OCI-LY1 (cell line): Measurements from ENCODE around the gene TOR1A.

Source experiments
- EZH2 ChIP-seq: fragments of 200-600 bp; sonication (generic), shearing (Covaris generic); IDR thresholded peaks from 2 replicates; pipeline ENCODE4 v1.8.0; 2017; ENCODE audit warnings: borderline replicate concordance, mixed run types, mild to moderate bottlenecking, antibody characterized with exemption, low read length, moderate library complexity, mixed read lengths
- TF ChIP-seq, protein P1 (sequence below): fragments of 200-600 bp; sonication (generic), shearing (Covaris generic); IDR thresholded peaks from 2 replicates; pipeline ENCODE4 v1.5.1; 2017; ENCODE audit warnings: mild to moderate bottlenecking, antibody characterized with exemption, low read length, moderate library complexity, mixed read lengths

DNA sequence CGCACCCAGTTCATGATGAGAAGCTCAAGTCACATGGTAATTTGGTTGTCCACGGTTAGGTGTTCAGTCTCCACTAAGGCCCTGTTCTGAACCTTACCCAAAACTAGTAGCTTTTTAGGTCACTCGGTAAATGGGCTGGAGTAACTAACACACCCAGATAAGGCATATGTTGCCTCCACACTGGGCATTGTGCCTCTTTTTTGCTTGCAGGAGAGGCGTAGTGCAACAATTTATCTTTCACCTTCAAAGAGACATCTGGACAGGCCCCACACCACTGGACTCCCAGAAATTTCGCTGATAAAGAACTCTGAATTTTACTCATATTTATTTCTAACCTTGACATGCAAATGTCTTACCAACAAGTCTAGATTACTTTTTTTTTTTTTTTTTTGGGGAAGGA, 54.3 kb downstream of the TOR1A start:
- TF ChIP-seq, protein P1, sequence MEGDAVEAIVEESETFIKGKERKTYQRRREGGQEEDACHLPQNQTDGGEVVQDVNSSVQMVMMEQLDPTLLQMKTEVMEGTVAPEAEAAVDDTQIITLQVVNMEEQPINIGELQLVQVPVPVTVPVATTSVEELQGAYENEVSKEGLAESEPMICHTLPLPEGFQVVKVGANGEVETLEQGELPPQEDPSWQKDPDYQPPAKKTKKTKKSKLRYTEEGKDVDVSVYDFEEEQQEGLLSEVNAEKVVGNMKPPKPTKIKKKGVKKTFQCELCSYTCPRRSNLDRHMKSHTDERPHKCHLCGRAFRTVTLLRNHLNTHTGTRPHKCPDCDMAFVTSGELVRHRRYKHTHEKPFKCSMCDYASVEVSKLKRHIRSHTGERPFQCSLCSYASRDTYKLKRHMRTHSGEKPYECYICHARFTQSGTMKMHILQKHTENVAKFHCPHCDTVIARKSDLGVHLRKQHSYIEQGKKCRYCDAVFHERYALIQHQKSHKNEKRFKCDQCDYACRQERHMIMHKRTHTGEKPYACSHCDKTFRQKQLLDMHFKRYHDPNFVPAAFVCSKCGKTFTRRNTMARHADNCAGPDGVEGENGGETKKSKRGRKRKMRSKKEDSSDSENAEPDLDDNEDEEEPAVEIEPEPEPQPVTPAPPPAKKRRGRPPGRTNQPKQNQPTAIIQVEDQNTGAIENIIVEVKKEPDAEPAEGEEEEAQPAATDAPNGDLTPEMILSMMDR: no peak
- TF ChIP-seq EZH2: no peak
